Measurements from ENCODE around the gene SH3RF1. TPM values are rescaled to one million over a fixed set of nuclear protein-coding genes. Genes with fewer than 3 reads are reported as not detected.

The SH3RF1 gene
- total and polyA plus RNA-seq, 2 of the 13 experiments (the other 11 are each of a cell fraction or from before 2014, with no cell fraction given) = 3.1 to 3.2 TPM

GRCh38 chr4:169268951-169269760, 1.6 kb downstream of the SH3RF1 start (continued):
- TF ChIP-seq ZBTB49 (CRISPR knock-in tag; IDR thresholded peaks at IDR 0.05; ENCODE audit: borderline replicate concordance) (no peak), FOXP4 (CRISPR knock-in tag; IDR thresholded peaks at IDR 0.05) (peak; percentile 46; the same call in 1 of the 2 replicates), TGIF2 (CRISPR knock-in tag; IDR thresholded peaks at IDR 0.05) (no peak), ZNF773 (CRISPR knock-in tag; IDR thresholded peaks at IDR 0.05; ENCODE audit: borderline replicate concordance) (no peak), NR2C2 (CRISPR knock-in tag; IDR thresholded peaks at IDR 0.05; ENCODE audit: borderline replicate concordance) (no peak), PBX2 (CRISPR knock-in tag; IDR thresholded peaks at IDR 0.05) (no peak), ZNF20 (CRISPR knock-in tag; IDR thresholded peaks at IDR 0.05) (no peak), KAT2B (IDR thresholded peaks at IDR 0.05; ENCODE audit: borderline replicate concordance, low read depth, low read length) (no peak), GTF3A (CRISPR knock-in tag; conservative IDR thresholded peaks at IDR 0.05) (no peak), ATF1 (CRISPR knock-in tag; IDR thresholded peaks at IDR 0.05) (no peak), ZNF547 (CRISPR knock-in tag; IDR thresholded peaks at IDR 0.05) (no peak), ZNF224 (CRISPR knock-in tag; IDR thresholded peaks at IDR 0.05) (no peak), ASH2L (IDR thresholded peaks at IDR 0.05; ENCODE audit: insufficient read length, low read depth, low read length) (no peak), KDM5A (IDR thresholded peaks at IDR 0.05; ENCODE audit: borderline replicate concordance, low read length) (no peak), ZFY (CRISPR knock-in tag; IDR thresholded peaks at IDR 0.05) (0 out of 2 replicates have a peak, but pooled peaks have one; percentile 11), NR0B2 (CRISPR knock-in tag; IDR thresholded peaks at IDR 0.05) (no peak), ZFP41 (CRISPR knock-in tag; IDR thresholded peaks at IDR 0.05; ENCODE audit: borderline replicate concordance) (no peak), HNRNPUL1 (IDR thresholded peaks at IDR 0.05; ENCODE audit: low read depth, low read length) (no peak), FLYWCH1 (CRISPR knock-in tag; IDR thresholded peaks at IDR 0.05) (no peak), XRCC5 (optimal IDR thresholded peaks at IDR 0.05; ENCODE audit: low read length) (peak; percentile 30), ZNF383 (CRISPR knock-in tag; IDR thresholded peaks at IDR 0.05; ENCODE audit: borderline replicate concordance) (no peak), NFE2 (CRISPR knock-in tag; IDR thresholded peaks at IDR 0.05) (no peak), RELA (CRISPR knock-in tag; IDR thresholded peaks at IDR 0.05) (no peak), CCDC6 (CRISPR knock-in tag; IDR thresholded peaks at IDR 0.05) (no peak)

Data from HepG2 (cell line).